GM21447 (cell line): ENCODE data around the gene GATM.

ENCODE experiments used
- ATAC-seq: cut with Tn5 transposase; IDR thresholded peaks from one replicate; pipeline ENCODE4 v1.9.1; 2021; ENCODE audit not compliant: unreplicated experiment

Gene GATM

GRCh38 chr15:45378149-45378912, at the start of gene GATM:
Gene GATM, minus strand, starts transcription at chr15:45378544. Its CDS starts 91 bp downstream, at chr15:45378453.
- ATAC-seq = peak; percentile 75

- ATAC-seq = no peak
Measured at GRCh38 chr15:45427085-45427484, 48.7 kb upstream of the GATM start.

- no peak for ATAC-seq
Measured at GRCh38 chr15:45425135-45425534, 46.8 kb upstream of the GATM start.

DNA sequence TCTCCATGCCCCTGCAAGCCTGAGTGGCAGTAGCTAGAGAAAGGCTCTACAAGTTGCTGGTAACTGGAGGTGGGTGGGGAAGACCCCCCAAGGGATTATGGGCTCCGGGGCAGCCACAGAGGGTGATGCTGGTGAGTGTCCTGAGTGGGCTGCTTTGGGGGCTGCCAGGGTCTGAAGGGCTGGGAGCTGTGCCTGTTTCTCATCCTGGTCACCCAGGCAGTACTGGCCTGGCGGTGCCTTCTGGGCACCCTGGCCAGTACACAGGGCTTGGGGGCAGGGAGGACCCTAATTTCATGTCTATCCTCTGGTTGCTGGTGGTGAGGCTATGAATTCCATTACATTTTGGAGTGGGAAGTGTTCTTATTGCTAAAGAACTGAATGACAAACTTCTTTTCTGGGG, 46.1 kb upstream of the GATM start:
- ATAC-seq = no peak

GRCh38 chr15:45417303-45417950, 39.1 kb upstream of the GATM start:
- no peak for ATAC-seq

GRCh38 chr15:45414215-45414885, 36.0 kb upstream of the GATM start:
- ATAC-seq = no peak

- no peak for ATAC-seq
Measured at GRCh38 chr15:45409596-45409995, 31.3 kb upstream of the GATM start.

GRCh38 chr15:45407786-45408185, 29.4 kb upstream of the GATM start:
- ATAC-seq = no peak

GRCh38 chr15:45402955-45403877, 24.9 kb upstream of the GATM start:
- peak; percentile 29 for ATAC-seq

DNA sequence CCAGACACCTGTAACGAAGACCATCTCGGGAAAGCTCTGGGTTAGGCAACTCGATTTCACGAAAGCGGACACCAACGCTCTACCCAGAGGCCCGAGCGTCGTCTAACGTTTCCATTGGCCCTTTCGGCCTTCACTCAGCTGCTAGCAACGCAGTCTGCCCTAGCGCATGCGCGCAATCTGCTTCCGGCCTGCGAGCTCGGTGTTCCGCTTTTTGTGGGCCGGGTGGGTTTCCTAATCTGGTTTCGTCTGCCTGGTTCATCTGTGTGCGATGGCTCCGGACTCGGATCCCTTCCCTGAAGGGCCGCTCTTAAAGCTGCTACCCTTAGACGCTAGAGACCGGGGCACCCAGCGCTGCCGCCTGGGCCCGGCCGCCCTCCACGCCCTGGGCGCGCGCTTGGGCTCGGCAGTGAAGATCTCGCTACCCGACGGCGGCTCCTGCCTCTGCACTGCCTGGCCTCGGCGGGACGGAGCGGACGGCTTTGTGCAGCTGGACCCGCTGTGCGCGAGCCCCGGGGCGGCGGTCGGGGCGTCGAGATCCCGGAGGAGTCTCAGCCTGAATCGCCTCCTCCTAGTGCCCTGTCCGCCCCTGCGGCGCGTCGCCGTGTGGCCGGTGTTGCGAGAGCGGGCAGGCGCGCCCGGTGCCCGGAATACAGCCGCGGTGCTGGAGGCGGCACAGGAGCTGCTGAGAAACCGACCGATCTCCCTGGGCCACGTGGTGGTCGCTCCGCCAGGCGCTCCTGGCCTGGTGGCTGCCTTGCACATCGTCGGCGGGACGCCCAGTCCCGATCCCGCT, 24.0 kb upstream of the GATM start:
- peak; percentile 84 for ATAC-seq

DNA sequence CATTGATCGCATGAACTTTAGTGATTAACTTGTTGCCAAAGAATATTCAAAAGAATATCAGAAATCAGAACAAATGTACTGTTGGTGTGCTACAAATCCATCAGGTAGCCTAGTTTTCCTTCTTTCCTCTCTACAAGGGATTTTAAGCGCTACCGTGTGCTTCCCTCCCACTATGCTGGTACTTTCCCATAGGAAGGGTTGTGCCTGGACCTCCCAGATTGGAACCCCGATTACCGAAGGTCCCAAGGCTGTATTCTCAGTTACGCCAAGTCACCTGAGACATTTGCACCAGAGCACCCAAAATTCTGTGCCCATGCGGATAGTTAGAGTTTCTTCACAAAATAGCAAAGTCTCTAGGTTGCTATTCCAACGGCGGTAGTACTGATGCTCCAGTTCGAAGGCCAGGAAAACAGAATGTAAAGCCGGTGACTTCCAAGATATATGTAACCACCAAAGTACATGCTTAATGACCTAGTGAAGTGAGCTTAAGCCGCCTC, 23.4 kb upstream of the GATM start:
- peak; percentile 13 for ATAC-seq

GRCh38 chr15:45399381-45400212, 21.3 kb upstream of the GATM start:
- no peak for ATAC-seq

- no peak for ATAC-seq
Measured at GRCh38 chr15:45397116-45397665, 18.8 kb upstream of the GATM start.

- ATAC-seq = no peak
Measured at GRCh38 chr15:45395943-45396342, 17.6 kb upstream of the GATM start.

DNA sequence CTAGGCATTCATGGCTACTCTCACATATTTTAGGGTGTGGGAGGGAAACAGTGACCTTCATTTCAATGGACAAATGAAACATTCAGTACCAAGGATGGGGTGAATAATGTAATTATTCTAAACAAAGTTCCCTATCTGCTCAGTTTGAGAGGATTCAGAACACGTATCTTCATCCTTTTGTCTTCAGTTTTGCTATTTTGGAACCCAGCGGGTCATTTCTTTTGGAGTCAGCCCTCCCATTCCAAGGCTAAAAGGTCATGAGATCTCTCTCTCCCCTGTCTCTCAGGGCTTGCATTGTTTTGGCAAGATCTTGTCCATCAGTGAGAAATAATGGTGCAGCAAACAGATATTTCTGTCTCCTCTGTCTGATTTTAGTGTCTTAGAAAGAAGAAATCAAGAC, 16.3 kb upstream of the GATM start:
- no peak for ATAC-seq

GRCh38 chr15:45393851-45394250, 15.5 kb upstream of the GATM start:
- ATAC-seq = no peak

DNA sequence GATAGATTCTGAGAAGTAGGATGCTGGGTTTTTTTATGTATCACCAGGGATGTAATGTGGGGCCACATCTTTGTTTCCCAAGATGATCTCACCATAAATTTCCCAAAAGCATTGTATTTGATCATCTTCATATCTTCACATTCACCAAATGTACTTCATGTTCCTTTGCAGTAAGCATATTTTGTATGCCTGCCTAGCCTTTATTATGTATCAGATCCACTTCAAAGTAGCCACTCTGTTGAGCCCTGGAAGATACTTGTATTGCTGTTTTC, 14.2 kb upstream of the GATM start:
- no peak for ATAC-seq

DNA sequence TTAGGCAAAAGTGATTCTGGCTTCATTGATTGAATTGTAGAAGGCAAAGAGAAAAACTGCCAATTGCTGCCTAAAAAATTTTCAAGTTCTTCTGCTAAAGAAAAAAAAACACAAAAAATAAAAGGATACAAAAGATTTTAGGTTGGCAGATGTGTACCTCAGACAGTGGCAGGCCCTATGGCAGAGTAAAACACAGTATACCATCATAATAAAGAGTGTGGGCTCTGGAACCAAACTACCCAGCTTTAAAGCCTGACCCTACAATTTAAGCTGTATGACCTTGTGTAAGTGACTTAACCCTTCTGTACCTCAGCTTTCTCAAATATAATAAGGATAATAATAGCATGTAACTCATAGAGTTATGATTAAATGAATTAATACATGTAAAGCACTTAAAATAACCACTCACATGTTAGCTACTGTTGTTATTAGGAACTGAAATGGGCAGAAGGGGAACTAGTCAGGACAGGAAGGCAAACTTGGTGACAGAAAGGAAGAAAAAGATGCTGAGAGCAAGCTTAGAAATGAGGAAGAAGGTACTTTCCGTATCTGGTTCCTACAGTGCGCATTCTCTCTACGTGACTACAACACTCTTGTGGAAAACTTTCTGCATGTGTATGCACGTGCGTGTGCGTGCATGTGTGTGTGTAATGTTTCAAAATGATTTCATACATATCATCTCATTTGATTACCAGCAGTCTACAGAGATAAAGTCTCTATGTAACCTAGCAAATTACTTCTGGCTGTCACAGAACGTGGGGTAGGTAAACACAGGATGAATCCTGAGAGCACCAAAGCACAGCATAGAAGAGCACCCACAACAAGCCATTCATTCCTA, 13.6 kb upstream of the GATM start:
- peak; percentile 96 for ATAC-seq
